ENCODE results near the gene BTNL2.

Gene BTNL2

GRCh38 chr6:32371803-32372202 is 35.2 kb downstream of the BTNL2 start, which contains the start of gene TSBP1:
TSS of gene TSBP1 (minus strand) at chr6:32371903. CDS start at chr6:32371706, 197 bp downstream.
- ATAC-seq (ENCODE audit: insufficient read depth, low read depth) (no peak), DNase-seq (no peak)
- Histone ChIP-seq H3K9ac (ENCODE audit: low read depth, low read length) (no peak within 1 kb of the TSS), H3K4me3 (ENCODE audit: low read depth in 1 of 2, low read length in 2 of 2) (no peak within 1 kb of the TSS), H4K20me1 (ENCODE audit: insufficient read depth, low read length) (no peaks in the 10 kb centered on the region), H3K4me1 (ENCODE audit: insufficient read depth, low read length) (no peaks in the 10 kb centered on the region), H3K36me3 (ENCODE audit: insufficient read depth, low read length) (no peaks in the 10 kb centered on the region), H2AFZ (ENCODE audit: low read depth, low read length) (no peak within 1 kb of the TSS), H3K79me2 (ENCODE audit: insufficient read depth, low read length) (no peaks in the 10 kb centered on the region), H3K27ac (ENCODE audit: low read length) (no peak within 1 kb of the TSS), H3K9me3 (ENCODE audit: insufficient read depth, low read length, severe bottlenecking) (no peaks in the 10 kb centered on the region), H3K4me2 (ENCODE audit: insufficient read depth, low read length) (no peak within 1 kb of the TSS), H3K27me3 (ENCODE audit: insufficient read depth, low read length, poor library complexity) (peaks cover 5% of the 10 kb centered on the region)
- TF ChIP-seq EZH2 (IDR thresholded peaks at IDR 0.05; ENCODE audit: borderline replicate concordance, low read depth, low read length, severe bottlenecking) = no peak
- TF ChIP-seq, protein P1, sequence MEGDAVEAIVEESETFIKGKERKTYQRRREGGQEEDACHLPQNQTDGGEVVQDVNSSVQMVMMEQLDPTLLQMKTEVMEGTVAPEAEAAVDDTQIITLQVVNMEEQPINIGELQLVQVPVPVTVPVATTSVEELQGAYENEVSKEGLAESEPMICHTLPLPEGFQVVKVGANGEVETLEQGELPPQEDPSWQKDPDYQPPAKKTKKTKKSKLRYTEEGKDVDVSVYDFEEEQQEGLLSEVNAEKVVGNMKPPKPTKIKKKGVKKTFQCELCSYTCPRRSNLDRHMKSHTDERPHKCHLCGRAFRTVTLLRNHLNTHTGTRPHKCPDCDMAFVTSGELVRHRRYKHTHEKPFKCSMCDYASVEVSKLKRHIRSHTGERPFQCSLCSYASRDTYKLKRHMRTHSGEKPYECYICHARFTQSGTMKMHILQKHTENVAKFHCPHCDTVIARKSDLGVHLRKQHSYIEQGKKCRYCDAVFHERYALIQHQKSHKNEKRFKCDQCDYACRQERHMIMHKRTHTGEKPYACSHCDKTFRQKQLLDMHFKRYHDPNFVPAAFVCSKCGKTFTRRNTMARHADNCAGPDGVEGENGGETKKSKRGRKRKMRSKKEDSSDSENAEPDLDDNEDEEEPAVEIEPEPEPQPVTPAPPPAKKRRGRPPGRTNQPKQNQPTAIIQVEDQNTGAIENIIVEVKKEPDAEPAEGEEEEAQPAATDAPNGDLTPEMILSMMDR (IDR thresholded peaks at IDR 0.05; ENCODE audit: borderline replicate concordance, extremely low read depth, low read length, poor library complexity, severe bottlenecking) = no peak

- Histone ChIP-seq H2AFZ (ENCODE audit: low read depth, low read length) (no peak overlapping the region), H3K4me3 (ENCODE audit: low read depth in 1 of 2, low read length in 2 of 2) (no peak overlapping the region)
These were observed 35.8 kb downstream of the BTNL2 start for GRCh38 chr6:32371229-32371628.

DNA sequence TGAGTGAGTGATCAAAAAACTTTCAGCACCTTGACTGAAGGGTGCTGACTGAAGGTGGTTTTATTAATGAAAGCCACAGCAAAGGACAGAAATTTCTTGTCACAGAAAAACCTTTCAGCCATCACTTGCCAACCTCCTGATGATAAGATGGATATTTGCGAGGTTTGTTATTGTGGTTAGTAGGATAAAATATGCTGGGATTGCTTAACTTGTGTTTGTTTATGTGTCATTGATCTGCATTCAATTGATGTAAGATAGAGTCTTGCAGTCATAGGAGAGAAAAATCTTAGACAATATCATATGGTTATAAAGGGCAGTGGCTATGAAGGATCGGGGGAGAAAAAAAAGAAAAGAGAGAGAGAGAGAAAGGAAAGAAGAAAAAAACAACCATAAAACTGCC is 36.5 kb downstream of the BTNL2 start:
- Histone ChIP-seq H3K79me2 (ENCODE audit: insufficient read depth, low read length) (no peaks in the 10 kb centered on the region), H3K9ac (ENCODE audit: low read depth, low read length) (no peak overlapping the region), H2AFZ (ENCODE audit: low read depth, low read length) (no peak overlapping the region), H4K20me1 (ENCODE audit: insufficient read depth, low read length) (no peaks in the 10 kb centered on the region), H3K4me3 (ENCODE audit: low read depth in 1 of 2, low read length in 2 of 2) (no peak overlapping the region), H3K27me3 (ENCODE audit: insufficient read depth, low read length, poor library complexity) (peaks cover 3% of the 10 kb centered on the region), H3K27ac (ENCODE audit: low read length) (no peak overlapping the region), H3K36me3 (ENCODE audit: insufficient read depth, low read length) (no peaks in the 10 kb centered on the region), H3K4me1 (ENCODE audit: insufficient read depth, low read length) (no peaks in the 10 kb centered on the region), H3K9me3 (ENCODE audit: insufficient read depth, low read length, severe bottlenecking) (no peaks in the 10 kb centered on the region), H3K4me2 (ENCODE audit: insufficient read depth, low read length) (no peak overlapping the region)
- TF ChIP-seq, protein P1 (IDR thresholded peaks at IDR 0.05; ENCODE audit: borderline replicate concordance, extremely low read depth, low read length, poor library complexity, severe bottlenecking) = no peak
- TF ChIP-seq EZH2 (IDR thresholded peaks at IDR 0.05; ENCODE audit: borderline replicate concordance, low read depth, low read length, severe bottlenecking) = no peak
- DNase-seq = no peak
- ATAC-seq (ENCODE audit: insufficient read depth, low read depth) = no peak

More at GRCh38 chr6:32371229-32371628, 35.8 kb downstream of the BTNL2 start:
- ATAC-seq (ENCODE audit: insufficient read depth, low read depth) = no peak
- no peaks in the 10 kb centered on the region for H3K36me3 ChIP-seq (ENCODE audit: insufficient read depth, low read length)
- H3K4me1 ChIP-seq (ENCODE audit: insufficient read depth, low read length) = no peaks in the 10 kb centered on the region
- H3K9me3 ChIP-seq (ENCODE audit: insufficient read depth, low read length, severe bottlenecking) = no peaks in the 10 kb centered on the region
- no peak overlapping the region for H3K4me2 ChIP-seq (ENCODE audit: insufficient read depth, low read length)
- no peak overlapping the region for H3K27ac ChIP-seq (ENCODE audit: low read length)
- H3K79me2 ChIP-seq (ENCODE audit: insufficient read depth, low read length) = no peaks in the 10 kb centered on the region
- H3K27me3 ChIP-seq (ENCODE audit: insufficient read depth, low read length, poor library complexity) = no peaks in the 10 kb centered on the region
- no peak for DNase-seq
- no peak overlapping the region for H3K9ac ChIP-seq (ENCODE audit: low read depth, low read length)
- no peak for TF ChIP-seq EZH2 (IDR thresholded peaks at IDR 0.05; ENCODE audit: borderline replicate concordance, low read depth, low read length, severe bottlenecking)
- TF ChIP-seq, protein P1 (IDR thresholded peaks at IDR 0.05; ENCODE audit: borderline replicate concordance, extremely low read depth, low read length, poor library complexity, severe bottlenecking) = no peak
- H4K20me1 ChIP-seq (ENCODE audit: insufficient read depth, low read length) = no peaks in the 10 kb centered on the region

GRCh38 chr6:32369660-32370059 is 37.3 kb downstream of the BTNL2 start:
- no peak for TF ChIP-seq EZH2 (IDR thresholded peaks at IDR 0.05; ENCODE audit: borderline replicate concordance, low read depth, low read length, severe bottlenecking)
- TF ChIP-seq, protein P1 (IDR thresholded peaks at IDR 0.05; ENCODE audit: borderline replicate concordance, extremely low read depth, low read length, poor library complexity, severe bottlenecking) = no peak
- Histone ChIP-seq H3K27me3 (ENCODE audit: insufficient read depth, low read length, poor library complexity) (peaks cover 9% of the 10 kb centered on the region), H2AFZ (ENCODE audit: low read depth, low read length) (no peak overlapping the region), H3K36me3 (ENCODE audit: insufficient read depth, low read length) (no peaks in the 10 kb centered on the region), H3K4me3 (ENCODE audit: low read depth in 1 of 2, low read length in 2 of 2) (no peak overlapping the region), H4K20me1 (ENCODE audit: insufficient read depth, low read length) (no peaks in the 10 kb centered on the region), H3K9me3 (ENCODE audit: insufficient read depth, low read length, severe bottlenecking) (no peaks in the 10 kb centered on the region), H3K9ac (ENCODE audit: low read depth, low read length) (no peak overlapping the region), H3K27ac (ENCODE audit: low read length) (no peak overlapping the region), H3K4me2 (ENCODE audit: insufficient read depth, low read length) (no peak overlapping the region), H3K79me2 (ENCODE audit: insufficient read depth, low read length) (no peaks in the 10 kb centered on the region), H3K4me1 (ENCODE audit: insufficient read depth, low read length) (no peaks in the 10 kb centered on the region)
- ATAC-seq (ENCODE audit: insufficient read depth, low read depth) (no peak), DNase-seq (no peak)
